Esophagus mucosa (tissue), 1 donor: ENCODE results near the gene TBC1D22A. TPM values are rescaled to one million over a fixed set of nuclear protein-coding genes. Genes with fewer than 3 reads are reported as not detected.
"Not testable (repeated sequence)": the region's sequence is repeated elsewhere in the genome, so short reads cannot be mapped to it uniquely, and the experiment has no call there.

Source experiments
- ATAC-seq: fragments of 200-7000 bp; cut with Tn5 transposase; one replicate; pipeline ENCODE4 v1.9.1; 2020
- total RNA-seq: library from RNA; stranded (reverse); gene quantifications from one replicate; pipeline ENCODE4 v1.2.4, GENCODE V29; 2023
- donor health status: DM: yes; HTN: yes; CAD: no.

Gene TBC1D22A
- total RNA-seq, 1 donor from 2014 or later = 21.4 TPM

DNA sequence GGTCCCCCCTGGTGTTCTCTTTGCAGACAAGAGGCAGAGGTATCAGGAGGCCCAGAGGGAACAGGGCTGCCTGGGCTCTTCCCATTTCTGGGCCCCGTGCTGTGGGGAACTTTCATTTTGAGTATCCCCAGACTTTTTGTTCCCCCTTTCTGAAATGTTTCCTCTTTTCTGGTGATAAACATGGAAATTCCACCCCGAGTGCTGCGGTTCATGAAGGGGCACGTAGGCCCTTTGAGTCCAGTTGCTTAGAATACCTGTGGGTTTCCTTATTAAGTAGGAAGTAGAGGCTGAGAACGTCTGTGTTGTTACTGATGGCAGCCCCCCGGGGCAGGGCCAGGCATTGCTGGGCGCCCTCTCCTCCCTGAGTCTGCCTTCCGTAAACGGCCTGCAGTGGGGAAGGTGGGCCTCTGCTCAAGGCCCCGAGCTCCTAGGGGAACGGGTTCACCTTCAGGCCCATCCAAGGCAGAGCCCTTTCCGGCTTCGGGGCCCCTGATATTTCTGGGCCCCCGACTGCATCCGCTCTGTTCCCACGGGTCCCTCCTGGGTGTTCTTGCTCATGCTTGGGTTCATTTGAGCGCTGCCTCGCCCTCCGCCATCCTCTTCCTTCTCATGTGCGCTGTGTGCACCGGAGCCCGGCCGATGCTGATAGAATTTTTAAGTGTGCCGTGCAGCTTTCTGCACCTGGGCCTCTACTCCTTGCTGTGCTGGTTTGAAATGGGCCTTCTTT is 12.0 kb downstream of the TBC1D22A start:
- peak; percentile 34 for ATAC-seq

DNA sequence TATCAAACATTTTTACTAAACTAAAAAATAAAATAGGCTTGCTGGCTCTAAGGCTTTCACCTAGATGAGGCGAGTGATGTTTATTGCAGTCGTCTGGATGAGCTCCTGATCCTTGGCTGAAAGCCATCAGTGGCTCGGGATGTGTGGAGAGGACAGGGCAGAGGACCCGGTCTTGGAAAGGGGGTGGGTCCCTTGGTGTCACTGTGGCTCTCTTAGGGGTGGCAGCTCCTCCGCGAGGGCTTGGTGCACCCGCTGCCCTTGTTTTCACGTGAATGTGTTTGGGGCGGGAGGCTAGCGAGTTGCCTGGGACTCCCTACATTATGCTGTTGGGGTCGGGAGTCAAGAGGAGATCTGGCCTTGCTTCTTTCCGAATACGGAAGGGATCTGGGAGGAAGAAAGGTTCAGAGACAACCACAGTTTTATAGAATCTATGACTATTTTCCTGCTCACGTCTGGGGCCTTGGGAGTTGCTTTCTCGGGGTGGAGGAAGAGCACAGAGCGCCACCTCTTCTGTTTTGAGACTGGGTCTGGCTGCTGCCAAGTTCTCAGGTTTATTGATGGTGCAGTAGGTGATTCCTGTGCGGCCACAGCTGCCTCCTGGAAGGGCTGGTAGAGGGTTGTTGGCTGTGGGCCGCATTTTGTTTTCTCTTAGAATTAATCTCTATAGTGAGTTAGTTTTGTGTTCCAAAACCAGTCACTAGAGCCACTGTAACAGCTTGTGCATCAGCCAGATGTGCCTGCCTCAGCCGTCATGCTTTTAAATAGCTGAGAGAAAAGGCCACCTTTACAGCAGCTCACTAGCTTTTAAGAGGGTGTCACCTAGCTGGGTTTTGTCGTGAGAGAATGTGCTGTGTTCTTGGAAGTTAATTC is 12.8 kb downstream of the TBC1D22A start:
- ATAC-seq = no peak

DNA sequence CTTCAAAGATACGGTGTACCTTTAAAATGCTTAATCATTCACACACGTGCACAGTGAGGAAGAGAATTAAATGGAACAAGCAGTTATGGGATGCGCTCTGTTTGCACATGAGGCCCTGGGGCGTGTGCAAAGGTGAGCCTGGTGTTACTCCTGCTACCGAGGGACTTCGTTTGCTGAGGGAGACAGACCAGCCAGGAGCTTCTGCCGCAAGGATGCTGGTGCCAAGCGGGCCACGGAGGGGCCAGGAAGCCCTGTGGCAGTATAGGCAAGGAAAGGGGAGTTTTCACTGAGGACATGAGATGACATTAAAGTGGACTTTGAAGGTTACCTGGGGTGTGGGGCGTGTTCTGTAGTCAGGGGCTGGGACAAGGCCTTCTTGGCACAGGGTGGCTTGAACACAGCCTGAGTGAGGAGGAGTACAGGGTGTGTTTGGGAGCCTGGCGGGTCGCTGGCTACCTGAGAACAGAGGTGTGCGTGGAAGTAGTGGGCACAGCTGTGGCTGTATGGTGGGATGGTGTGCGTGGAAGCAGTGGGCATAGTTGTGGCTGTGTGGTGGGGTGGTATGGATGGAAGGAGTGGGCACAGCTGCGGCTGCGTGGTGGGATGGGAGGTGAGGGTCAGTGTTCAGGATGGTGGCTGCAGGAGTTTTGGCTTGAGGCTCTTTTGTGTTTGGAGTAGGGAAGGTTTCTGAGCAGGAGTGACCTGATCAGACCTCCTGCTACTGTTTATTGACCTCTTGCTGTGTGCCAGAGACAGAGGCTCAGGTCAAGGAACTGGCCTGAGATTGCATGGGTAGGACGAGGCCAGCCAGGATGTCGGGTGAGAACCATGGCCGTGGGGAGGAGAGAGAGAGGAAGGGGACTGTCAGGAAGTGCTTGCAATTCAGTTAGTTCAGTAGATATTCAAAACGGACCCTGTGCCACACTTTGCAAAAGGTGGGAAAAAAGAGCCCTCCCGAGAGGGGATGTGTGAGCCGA is 13.7 kb downstream of the TBC1D22A start:
- peak; percentile 27 for ATAC-seq

DNA sequence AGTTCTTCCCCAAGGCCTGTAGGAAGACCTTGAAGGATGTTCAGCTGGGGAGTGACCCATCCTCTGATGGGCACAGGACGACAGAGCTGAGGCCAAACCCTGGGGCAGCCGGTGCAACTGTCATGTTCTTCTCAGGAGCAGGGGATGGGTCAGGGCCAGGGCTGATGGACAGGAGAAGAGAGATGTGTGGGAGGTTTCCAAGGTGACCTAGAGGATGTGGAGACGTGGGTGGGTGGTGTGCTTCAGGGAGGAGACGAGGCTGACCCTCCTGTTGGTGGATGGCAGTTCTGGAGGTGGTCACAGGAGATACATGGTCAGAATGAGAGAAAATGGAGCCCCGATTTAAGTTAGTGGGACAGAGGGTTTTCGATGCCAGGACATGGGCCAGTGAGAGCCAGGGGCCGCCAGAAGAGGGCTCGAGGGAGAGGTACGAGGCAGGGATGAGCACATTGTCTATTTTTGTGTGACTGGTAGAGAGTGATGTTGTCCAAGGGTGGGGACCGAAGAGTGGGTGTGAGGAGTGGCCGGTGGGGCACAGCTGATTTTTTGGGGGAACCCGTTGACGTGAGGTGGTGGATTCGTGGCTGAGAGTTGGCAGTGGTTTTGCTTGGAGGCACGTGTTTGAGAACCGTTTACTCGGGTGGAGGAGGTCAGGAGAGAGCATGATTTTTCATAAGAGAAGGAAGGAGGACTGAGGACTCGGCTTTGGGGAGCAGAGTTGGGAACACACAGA is 14.6 kb downstream of the TBC1D22A start:
- no peak for ATAC-seq

DNA sequence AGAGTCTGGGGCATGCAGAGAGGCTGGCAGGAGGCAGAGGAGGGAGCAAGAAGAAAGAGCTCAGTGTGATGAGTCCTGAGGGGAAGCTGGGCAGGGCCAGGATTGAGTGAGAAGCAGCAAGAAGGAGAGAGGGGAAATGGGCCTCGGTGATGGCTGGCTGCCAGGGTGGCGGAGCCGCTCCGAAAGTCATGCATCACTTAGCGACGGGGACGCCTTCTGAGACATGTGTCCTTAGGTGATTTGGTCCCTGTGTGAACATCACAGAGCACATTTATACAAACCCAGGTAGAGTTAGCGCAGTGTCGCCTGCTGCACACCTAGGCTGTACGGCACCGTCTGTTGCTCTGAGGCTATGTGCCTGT is 15.1 kb downstream of the TBC1D22A start:
- no peak for ATAC-seq

DNA sequence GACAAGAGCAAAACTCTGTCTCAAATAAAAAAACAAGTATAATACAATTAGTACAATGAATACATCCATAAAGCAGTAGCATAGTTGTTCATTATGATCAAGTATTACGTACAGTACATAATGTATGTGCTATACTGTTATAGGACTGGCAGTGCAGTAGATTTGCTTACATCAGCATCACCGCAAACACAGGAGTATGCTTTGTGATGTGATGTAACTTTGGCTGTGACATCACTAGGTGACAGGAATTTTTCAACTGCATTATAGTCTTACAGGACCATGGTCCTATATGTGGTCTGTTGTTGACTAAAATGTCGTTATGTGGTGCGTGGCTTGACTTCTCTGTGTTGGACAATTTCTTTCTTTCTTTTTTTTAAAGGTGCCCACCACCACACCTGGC is 16.6 kb downstream of the TBC1D22A start:
- ATAC-seq = no peak

DNA sequence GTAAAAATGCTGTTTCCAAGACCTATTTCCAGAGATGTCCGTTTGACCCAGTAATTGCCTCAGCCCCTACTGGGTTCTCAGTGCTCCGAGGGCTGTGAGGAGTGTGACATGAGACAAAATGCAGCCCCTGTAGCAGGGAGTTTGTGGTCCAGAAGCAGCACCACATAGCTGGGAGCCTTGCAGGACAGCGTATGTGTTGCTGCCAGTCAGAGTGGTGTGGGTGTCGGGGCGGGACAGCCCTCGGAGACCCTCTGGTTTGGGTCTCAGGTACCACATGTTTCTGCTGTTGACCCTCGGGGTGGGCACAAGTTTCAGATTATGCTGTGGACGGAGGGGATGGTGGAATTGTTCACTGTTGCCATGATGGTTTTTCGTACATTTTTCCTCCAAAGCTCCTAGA is 17.2 kb downstream of the TBC1D22A start:
- ATAC-seq = no peak

DNA sequence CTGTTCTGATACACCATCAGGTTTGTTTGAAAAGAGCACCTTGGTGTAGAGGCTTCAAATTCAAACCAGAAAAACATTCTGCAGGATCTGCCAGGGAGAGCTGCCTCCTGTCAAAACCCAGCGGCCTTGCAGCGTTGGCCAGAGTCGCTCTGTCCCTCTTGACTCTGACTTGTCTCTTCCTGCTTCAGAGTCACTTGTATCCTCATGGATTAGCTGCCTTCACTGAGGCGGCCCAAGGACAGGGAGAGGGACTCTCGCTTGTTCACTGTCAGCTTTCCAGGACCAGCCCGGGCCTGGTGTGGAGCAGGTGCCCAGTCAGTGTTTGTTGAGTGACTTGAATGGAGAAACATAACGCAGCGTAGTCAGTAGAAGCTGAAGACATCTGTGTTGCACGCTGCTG is 18.0 kb downstream of the TBC1D22A start:
- ATAC-seq = no peak

DNA sequence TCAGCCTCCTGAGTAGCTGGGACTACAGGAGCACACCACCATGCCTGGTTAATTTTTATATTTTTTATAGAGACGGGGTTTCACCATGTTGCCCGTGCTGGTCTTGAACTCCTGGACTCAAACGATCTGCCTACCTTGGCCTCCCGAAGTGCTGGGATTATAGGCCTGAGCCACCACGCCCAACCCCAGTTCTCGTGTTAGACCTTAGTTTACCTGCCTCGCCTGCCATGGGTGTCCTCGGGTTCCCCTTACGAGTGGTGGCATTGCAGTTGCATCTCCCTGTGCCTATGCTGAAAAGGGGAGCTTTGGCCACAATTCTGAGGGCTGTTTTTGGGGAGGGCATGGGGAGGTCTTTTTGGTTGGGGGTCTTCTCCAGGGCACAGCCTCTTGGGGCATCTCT is 18.8 kb downstream of the TBC1D22A start:
- ATAC-seq = no peak

DNA sequence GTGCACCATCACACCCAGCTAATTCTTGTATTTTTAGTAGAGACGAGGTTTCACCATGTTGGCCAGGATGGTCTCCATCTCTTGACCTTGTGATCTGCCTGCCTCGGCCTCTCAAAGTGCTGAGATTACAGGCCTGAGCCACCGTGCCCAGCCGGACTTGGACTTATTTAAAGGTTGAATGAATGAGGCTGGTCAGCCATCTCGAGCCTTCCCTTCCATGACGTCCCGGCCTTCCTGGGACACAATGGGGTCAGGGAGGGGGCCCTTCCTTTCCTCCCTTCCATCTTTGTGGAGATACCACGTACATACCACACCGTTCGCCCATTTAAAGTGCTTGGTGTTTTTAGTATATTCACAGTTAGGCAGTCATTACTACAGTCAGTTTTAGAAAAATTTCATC is 19.8 kb downstream of the TBC1D22A start:
- not testable (repeated sequence) for ATAC-seq

DNA sequence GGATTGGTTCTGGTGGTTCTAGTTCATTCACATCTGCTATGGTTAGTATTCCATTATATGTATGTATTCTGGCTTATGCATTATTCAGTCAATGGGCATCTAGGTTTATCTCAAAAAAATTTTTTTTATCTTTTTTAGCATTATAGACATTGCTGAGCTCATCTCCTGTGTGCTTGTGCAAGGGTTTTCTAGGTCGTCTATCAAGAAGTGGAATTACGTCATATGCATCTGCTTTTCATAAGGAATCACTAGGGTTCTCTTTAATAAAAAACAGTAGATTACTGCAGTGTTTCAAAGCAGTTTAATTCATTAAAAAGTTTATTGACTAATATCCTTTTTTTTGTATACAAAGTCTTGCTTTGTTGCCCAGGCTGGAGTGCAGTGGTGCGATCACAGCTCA is 21.3 kb downstream of the TBC1D22A start:
- ATAC-seq = no peak

DNA sequence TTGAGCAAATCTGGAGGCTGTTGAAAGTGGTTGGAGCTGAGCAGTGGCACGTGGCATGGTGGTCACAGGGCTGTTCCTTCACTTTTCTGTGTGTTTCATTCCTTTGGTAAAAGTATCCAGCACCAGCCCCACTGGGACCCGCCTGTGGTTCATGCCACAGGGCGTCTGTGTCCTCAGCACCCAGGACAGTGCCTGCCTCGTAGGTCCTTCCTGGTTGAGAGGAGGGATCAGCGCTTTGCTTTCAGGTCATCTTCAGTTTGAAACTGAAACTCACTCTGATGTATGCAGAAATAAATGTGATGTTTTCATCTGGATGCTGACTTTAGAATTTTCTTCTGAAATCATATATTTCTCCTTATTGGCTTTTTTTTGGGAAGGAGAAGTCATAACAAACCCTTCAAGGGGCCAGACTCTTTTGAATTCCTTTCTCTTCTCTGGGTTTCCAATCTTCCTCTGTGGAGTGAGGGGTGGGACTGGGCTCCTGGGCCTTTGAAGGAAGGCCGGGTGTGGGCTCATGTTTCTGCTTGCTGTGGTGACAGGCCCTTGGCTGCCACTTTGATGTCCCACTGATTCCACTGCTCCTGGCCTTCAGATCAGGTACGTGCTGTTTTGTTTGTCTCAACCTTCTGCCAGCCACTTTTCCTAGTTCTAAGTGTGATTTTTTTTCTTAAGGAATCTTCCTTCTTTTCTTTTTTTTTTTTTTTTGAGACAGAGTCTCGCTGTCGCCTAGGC is 26.2 kb downstream of the TBC1D22A start:
- no peak for ATAC-seq

DNA sequence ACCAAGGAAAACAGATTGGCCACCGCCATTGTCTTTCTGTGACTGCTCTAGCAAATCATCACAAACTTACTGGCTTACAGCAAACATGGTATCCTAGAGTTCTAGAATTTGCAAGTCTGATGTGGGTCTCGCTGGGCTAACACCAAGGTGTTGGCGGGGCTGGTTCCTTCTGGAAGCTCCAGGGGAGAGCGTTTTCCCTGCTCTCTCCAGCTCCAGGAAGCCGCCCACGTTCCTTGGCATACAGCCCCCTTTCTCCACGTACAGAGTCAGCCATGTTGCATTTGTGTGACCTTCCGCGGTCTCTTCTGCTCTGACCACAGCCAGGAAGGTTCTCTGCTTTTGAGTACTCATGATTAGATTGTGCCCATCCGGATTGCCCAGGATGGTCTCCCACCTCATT is 27.5 kb downstream of the TBC1D22A start:
- ATAC-seq = no peak

DNA sequence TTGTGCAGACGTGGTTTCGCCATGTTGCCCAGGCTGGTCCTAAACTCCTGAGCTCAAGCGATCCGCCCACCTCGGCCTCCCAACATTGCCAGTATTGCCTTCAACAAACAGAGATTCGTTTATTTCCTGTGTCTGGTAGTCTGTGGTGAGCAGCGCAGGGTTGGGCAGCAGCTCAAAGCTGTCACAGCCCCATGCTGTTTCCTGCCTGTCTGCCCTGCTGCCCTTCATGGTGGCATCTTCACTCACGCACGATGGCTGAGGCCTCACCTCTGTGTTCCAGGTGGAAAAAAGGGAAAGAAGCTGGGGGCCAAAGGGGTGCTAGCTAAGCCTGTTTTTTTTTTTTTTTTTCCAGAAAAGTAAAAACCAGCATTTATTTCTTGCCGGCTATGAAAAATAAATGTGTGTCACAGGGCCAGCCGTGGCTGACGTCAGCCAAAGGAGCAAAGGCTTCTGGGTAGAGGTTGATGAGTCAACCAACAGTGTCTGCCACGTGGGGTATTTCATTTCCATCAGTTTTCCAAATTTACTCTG is 28.8 kb downstream of the TBC1D22A start:
- ATAC-seq = peak; percentile 78

DNA sequence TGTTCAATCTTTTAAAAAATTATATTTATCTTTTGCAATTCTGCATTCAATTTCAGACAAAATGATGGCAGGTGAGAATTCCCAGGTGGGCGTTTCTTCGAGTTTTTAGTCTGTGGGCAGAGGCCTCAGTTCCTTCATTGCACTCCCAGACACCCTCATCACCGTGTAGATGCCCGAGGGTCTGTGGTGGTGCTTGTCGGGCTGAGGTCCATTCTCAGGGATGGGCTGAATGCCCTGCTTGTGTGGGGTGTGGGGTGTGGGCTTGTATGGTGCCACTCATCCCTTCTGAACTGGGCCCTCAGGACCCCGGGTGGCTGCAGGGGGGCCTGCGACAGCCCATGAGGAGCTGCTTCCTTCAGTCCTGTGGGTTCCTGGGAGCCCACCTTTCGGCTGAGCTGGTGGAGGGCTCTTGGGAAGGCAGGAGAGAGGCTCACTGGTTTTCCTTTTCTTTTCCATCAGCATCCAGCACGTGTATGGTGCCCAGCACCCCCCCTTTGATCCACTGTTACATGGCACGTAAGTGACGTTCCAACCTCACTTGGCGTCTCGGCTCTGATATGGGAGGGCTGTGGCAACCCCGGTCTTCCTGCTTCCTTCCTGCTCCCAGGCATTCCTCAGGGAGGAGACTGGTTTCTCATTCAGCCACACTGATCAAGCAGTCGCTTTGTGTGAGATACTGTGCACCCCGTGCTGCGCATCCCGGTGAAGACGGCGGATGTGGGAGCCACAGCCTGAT is 29.8 kb downstream of the TBC1D22A start:
- peak; percentile 6 for ATAC-seq

DNA sequence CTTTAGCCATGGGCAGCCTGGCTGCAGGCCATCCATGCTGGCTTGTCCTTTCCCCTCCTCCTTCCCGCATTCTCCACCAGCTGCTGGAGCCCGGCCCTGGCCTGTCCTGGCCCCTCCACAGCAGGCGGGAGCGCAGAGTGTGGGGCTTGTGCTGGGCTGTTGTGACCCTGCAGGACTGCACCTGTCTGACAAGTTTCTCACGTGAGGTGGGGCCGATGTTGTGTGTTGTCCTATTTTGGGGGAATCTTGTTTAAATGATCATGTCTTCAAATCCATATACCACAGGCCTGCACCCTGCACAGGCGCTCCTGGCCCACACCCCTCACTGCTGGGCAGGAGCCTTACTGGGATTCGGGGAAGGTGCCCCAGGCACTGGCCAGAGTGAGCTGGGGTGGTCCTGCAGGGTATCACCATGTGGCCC is 30.4 kb downstream of the TBC1D22A start:
- peak; percentile 6 for ATAC-seq

DNA sequence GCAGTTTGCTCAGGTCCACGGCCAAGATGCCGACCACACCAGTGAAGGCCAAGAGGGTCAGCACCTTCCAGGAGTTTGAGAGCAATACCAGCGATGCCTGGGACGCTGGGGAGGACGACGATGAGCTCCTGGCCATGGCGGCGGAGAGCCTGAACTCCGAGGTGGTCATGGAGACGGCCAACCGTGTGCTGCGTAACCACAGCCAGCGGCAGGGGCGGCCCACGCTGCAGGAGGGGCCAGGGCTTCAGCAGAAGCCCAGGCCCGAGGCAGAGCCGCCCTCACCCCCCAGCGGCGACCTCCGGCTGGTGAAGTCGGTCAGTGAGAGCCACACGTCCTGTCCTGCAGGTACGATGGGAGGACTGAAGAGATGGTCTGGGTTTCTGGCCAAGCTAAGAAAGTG is 31.0 kb downstream of the TBC1D22A start:
- ATAC-seq = no peak

DNA sequence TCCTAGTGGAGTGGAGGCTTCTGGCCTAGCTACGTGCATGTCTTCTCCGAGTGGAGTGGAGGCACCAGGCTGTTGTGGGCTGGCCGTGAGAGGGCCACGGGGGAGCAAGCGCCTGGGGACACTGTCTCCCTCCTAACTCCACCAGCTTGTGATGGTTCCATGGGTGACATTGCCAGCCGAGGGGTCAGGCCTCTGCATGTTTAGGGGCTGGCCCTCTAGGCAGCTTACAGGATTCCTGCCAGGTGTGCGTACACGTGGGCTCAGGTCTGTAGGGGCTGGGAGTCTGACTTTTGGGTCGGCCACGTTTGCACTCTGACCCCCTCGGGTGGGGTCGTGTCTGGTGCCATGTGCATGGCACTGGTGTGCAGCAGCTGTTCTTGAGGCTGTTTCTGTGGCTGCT is 31.6 kb downstream of the TBC1D22A start:
- ATAC-seq = no peak

DNA sequence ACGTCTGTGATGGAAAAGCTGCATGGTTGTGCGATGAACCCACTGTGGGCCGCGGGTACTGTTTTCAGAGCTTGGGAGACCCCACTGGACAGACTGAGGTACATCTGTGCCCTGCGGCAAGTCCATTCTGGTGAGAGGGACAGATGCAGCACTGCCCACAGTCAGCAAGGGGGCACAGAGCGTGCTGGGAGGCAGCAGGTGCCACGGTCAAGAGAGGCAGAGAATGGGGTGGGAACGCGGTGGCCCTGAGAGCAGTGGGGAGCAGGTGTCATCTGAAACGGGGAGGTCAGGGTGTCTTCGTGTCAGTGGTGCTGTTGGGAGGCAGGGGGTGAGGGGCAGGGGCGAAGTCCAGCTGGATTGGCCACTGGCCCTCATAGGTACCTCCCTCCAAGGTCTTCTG is 32.0 kb downstream of the TBC1D22A start:
- ATAC-seq = no peak

DNA sequence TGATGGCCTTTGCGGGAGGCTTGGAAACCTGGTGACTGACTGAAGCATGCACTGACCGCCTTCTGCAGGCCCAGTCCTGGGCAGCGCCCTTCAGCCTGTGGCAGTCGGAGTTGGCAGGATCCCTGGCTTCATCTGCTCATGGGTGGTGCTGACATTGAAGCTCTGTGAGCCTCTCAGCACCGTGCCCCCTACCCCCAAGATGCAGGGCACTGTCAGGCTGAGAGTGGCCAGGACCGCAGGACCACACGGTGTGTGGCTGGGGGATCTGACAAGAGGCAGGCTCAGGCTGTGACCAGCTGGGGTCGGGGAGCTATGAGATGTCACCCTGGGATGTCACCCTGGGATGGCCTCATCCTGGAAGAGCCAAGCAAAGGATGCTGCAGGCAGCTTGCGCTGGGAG is 32.7 kb downstream of the TBC1D22A start:
- no peak for ATAC-seq
